ENCODE results near the gene SPOUT1.

GRCh38 chr9:128822407-128823042 is 7.1 kb downstream of the SPOUT1 start:
- TF ChIP-seq CTCF (IDR thresholded peaks at IDR 0.05) (no peak), ZFX (IDR thresholded peaks at IDR 0.05; ENCODE audit: borderline replicate concordance) (no peak)
